Nucleus accumbens (tissue), 56 donors: ENCODE data around the gene FAM120C.

Experiments used
- DNase-seq, 56 donors: peaks; one replicate each; lab custom pipeline; 2025; lab: John Stamatoyannopoulos, UW

Gene FAM120C

GRCh38 chrX:54043541-54044125 lies 139.4 kb downstream of the FAM120C start:
- peak in 26 of 56 donors; percentile 0 to 77 (median 39) for DNase-seq

DNA sequence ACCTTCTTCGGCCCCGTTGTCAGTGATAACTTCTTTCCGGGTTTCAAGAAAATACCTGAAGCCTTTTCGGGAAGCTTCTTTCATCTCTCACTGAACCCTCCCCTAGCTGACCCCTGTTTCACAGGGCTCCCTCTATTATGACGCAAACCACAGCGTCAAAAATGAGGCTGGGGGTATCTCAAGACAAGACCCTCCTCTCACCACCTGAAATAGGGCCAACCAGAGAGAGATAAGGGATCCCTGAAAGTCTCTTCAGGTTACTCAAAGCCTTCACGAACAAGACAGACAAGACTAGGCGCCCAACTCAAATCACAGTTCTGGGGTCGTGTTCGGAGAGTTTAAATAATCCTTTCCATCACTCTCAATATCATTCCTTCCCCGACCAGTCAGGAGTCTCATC lies 140.0 kb downstream of the FAM120C start:
- peak in 5 of 56 donors; percentile 4 to 23 (median 8) for DNase-seq

- peak in 38 of 56 donors; percentile 0 to 52 (median 11) for DNase-seq
Measured at GRCh38 chrX:54042609-54043021, 140.4 kb downstream of the FAM120C start.

DNA sequence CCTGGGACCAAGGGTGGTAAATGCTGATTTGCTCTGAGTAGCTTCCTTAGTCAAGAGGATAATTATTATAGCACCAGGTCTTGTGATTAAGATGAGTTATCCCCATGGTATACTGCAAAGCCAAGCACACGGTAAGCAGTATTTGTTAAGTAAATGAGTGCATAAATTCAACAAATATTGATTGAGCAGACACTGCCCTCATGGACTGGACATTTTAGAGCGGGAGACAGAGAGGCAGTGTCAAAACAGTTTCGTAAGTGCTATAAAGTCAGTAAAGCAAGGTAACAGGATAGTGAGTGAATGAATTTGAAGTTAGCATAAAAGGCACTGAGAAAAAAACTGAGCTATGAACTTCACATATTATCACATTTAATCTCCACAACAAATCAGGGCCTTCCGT lies 152.7 kb downstream of the FAM120C start:
- DNase-seq = no peak

DNA sequence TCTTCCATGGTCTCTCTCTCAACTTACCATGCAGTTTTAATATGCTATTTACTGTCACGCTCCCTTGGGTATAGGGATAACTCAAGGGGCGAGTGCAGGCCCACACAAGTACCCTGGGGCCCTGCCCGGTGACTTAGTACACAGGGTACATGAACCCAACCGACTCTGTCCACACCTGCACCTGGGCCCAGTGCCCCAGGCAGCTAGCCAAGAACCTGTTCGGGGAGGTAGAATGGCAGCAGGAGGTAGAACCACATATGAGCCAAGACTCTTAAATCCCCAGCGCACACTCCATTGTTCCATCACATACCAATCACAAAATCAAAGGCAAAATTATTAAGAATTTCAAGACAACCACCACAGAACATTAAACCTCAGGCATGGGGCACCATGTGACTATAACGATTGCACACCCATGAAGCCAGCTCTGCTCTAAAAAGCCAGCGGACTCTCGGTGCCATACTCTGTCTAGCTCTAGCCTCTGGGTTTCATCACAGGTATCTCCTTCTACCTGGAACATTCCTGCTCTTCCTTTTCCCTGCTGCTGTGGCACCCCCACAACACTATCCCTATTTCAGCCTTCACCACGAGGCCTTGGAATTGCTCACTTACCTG lies 153.4 kb downstream of the FAM120C start:
- DNase-seq = no peak

DNA sequence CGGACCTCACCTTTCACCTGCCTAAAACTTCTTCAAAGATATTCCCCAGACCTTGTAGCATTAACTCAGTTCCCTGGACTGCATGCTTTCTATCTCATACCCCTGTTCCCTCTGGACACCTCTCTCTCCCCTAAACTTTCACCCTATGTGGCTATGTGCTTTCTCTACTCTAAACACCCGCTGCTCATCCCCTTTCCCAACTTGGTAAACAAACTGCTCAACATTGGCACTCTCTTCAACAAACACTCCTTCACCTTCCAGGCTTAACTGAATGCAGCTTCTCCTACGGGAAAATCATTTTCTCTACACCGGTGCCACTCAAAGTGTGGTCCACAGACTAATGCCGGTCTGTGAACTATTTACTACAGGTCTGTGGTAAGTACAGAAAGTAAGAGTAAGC lies 158.7 kb downstream of the FAM120C start:
- DNase-seq = no peak
